ENCODE results near the gene C14orf132.

- no peak for TF ChIP-seq CREB1 (IDR thresholded peaks at IDR 0.05; ENCODE audit: low read depth)
- TF ChIP-seq MYC (IDR thresholded peaks at IDR 0.05; ENCODE audit: insufficient read depth, insufficient read length, insufficient replicate concordance, low read length, severe bottlenecking), result no peak
- TF ChIP-seq CHD1 (IDR thresholded peaks at IDR 0.05; ENCODE audit: low read depth, low read length), result no peak
- no peak for TF ChIP-seq SPI1 (IDR thresholded peaks at IDR 0.05; ENCODE audit: borderline replicate concordance, insufficient read depth, low read depth, low read length)
- TF ChIP-seq TAF1 (IDR thresholded peaks at IDR 0.05; ENCODE audit: borderline replicate concordance, low read depth, low read length), result no peak
- no peak for TF ChIP-seq CBX5 (IDR thresholded peaks at IDR 0.05; ENCODE audit: low read depth)
- no peak for TF ChIP-seq CTCF (IDR thresholded peaks at IDR 0.05 in 2 of 3, conservative IDR thresholded peaks at IDR 0.05 in 1 of 3; ENCODE audit: control insufficient read depth in 2 of 3, extremely low read depth in 1 of 3, insufficient read depth in 1 of 3, low read depth in 3 of 3, low read length in 3 of 3)
- TF ChIP-seq RFX5 (IDR thresholded peaks at IDR 0.05; ENCODE audit: low read depth, low read length), result no peak
- TF ChIP-seq MAX (IDR thresholded peaks at IDR 0.05; ENCODE audit: low read depth, low read length), result no peak
- no peak for TF ChIP-seq TCF7 (IDR thresholded peaks at IDR 0.05; ENCODE audit: borderline replicate concordance)
Measured at GRCh38 chr14:96103075-96103474, 63.9 kb downstream of the C14orf132 start.
